NCI-H146 treated with DMSO at 0.1 percent for 48 hours (cell line): ENCODE measurements around the gene NKIRAS1.
"Not testable (repeated sequence)": the region's sequence is repeated elsewhere in the genome, so short reads cannot be mapped to it uniquely, and the experiment has no call there.

ENCODE experiments used
- DNase-seq: peaks from one replicate; lab custom pipeline; 2025; ENCODE audit not compliant: unreplicated experiment; lab: John Stamatoyannopoulos, UW

NKIRAS1 gene

GRCh38 chr3:23872330-23872729 lies 44.5 kb downstream of the NKIRAS1 start:
- no peak for DNase-seq

- not testable (repeated sequence) for DNase-seq
Measured at GRCh38 chr3:23871361-23871760, 45.4 kb downstream of the NKIRAS1 start.

- DNase-seq, result not testable (repeated sequence)
Measured at GRCh38 chr3:23870663-23871043, 46.1 kb downstream of the NKIRAS1 start.

- no peak for DNase-seq
Measured at GRCh38 chr3:23869977-23870662, 46.7 kb downstream of the NKIRAS1 start.

- no peak for DNase-seq
Measured at GRCh38 chr3:23867838-23868237, 49.0 kb downstream of the NKIRAS1 start.

- DNase-seq, result no peak
Measured at GRCh38 chr3:23867400-23867799, 49.4 kb downstream of the NKIRAS1 start.

- peak; percentile 32 for DNase-seq
Measured at GRCh38 chr3:23865595-23866396, 51.0 kb downstream of the NKIRAS1 start.

GRCh38 chr3:23864931-23865330 lies 51.9 kb downstream of the NKIRAS1 start:
- DNase-seq, result no peak

- DNase-seq, result no peak
Measured at GRCh38 chr3:23863060-23863459, 53.7 kb downstream of the NKIRAS1 start.

- no peak for DNase-seq
Measured at GRCh38 chr3:23861689-23862088, 55.1 kb downstream of the NKIRAS1 start.

GRCh38 chr3:23859839-23860382 lies 56.9 kb downstream of the NKIRAS1 start:
- no peak for DNase-seq

- no peak for DNase-seq
Measured at GRCh38 chr3:23859012-23859743, 57.6 kb downstream of the NKIRAS1 start.

- DNase-seq, result no peak
Measured at GRCh38 chr3:23856286-23856685, 60.5 kb downstream of the NKIRAS1 start.

- not testable (repeated sequence) for DNase-seq
Measured at GRCh38 chr3:23849462-23849861, 67.3 kb downstream of the NKIRAS1 start.

- DNase-seq, result no peak
Measured at GRCh38 chr3:23845326-23846216, 71.2 kb downstream of the NKIRAS1 start.

GRCh38 chr3:23843869-23844268 lies 72.9 kb downstream of the NKIRAS1 start:
- no peak for DNase-seq
